Measurements from ENCODE around the gene ABHD11.
"Not testable (repeated sequence)": the region's sequence is repeated elsewhere in the genome, so short reads cannot be mapped to it uniquely, and the experiment has no call there.

ABHD11 gene, protein sequence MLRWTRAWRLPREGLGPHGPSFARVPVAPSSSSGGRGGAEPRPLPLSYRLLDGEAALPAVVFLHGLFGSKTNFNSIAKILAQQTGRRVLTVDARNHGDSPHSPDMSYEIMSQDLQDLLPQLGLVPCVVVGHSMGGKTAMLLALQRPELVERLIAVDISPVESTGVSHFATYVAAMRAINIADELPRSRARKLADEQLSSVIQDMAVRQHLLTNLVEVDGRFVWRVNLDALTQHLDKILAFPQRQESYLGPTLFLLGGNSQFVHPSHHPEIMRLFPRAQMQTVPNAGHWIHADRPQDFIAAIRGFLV

DNA sequence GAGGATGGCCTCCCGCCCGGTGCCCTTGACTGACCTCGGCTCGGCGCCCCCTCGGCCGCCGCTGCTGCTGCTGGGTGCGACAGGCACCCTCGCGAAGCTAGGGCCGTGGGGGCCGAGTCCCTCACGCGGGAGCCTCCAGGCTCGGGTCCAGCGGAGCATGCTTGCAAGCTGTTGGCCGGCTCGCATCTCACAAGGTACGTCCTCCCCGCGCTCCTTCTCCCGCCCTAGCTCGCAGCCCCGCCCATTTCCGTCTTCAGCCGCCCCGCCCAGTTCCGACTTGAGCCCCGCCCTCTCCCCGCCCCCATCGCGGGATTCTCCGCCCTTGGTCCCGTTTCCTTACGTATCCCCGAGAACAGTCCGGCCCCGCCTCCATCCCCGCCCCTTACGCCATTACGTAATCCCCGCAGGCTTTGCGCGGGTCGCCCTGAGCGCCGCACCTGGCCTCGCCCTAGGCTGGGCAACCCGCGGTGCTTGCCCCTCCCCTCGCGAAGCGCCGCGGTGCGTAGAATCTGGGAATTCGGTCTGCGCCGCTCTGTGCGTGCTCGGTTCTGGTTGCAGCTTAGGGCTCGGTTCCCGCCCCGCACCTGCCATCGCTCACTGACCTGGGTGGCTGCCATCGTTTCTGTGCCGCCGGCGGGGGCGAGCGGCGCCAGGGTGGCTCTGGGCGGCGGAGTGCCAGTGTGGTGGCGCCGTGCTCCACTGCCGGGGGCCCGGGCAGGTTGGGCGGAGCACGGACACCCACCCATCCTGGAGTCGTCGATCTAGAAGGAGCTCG, at the start of gene ABHD11:
Gene ABHD11 (minus strand): TSS at position 191 of the 775 bp plus-strand sequence. CDS start 32 bp downstream, at position 159.
- DNase-seq, result peak; percentile 89

DNA sequence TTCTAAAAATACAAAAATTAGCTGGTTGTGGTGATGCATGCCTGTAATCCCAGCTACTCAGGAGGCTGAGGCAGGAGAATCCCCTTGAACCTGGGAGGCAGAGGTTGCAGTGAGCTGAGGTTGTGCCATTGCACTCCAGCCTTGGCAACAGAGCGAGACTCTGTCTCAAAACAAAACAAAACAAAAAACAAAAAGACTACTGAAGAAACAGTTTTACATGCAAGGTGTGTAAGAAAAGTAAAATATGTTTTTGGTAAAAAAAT, 49.1 kb upstream of the ABHD11 start:
- DNase-seq, result not testable (repeated sequence)

DNA sequence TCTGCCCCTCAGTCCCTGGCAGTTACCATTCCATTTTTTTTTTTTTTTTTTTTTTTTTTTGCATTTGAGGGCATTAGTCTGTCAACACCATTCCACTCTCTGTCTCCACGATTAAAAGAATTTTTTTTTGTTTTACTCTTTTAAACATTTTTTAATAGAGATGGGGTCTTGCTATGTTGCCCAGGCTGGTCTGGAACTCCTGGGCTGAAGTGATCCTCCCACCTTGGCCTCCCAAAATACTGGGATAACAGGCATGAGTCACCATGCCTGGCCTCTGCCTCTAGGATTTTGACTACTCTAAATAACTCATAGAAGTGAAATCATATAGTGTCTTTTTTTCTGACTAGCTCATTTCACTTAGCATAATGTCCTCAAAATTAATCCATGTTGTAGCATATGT, 48.0 kb upstream of the ABHD11 start:
- no peak for DNase-seq

DNA sequence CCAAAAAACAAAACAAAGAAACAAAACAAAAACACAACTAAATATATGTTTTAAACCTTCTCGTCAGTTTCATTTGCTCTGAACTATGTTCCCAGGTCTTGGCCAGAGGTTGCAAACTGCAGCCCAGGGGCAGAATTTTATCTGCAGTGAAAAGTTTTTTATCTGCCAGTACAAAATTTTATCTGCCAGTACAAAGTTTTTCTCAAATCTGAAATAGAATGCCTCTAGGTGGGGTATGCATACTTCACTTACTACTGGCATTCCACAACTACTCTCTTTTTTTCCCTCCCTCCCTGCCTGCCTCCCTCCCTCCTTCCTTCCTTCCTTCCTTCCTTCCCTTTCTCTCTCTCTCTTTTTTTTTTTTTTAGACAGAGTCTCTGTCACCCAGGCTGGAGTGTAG, 40.9 kb upstream of the ABHD11 start:
- no peak for DNase-seq

DNA sequence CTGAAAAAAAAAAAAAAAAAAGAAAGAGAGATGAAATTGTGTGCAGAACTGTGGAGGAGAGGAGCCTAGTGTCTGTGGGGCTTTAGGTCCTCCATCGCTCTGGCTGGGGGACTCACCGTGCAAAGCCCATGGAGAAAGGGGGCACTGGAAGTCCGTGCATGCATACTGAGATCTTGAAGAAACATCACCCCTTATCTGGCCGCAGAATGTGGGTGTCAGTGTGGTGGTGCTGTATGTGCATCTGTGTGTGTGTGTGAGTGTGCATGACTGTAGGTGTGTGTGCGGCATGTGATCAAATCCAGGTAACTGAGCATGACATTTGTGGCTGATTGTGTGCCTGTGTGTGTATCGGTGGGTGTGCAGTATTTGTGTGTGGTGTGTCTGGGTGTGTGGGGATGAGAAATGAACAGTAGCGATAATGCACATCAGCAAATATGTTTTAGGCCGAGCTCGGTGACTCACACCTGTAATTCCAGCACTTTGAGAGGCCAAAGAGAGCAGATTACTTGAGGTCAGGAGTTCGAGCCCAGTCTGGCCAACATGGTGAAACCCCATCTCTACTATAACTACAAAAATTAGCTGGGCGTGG, 40.3 kb upstream of the ABHD11 start:
- DNase-seq, result no peak

DNA sequence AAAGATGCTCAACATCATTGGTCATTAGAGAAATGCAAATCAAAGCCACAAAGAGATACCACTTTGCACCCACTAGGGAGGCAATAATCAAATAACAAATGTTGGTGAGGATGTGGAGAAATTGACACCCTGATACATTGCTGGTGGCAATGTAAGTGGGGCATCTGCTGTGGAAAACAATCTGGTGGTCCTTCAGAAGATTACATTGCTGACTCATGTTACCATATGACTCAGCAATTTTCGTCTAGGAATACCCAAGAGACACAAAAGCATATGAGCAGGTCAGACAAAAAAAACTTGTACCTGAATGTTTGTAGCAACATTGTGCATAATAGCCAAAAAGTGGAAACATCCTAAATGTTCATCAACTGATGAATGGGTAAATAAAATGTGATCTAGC, 36.3 kb upstream of the ABHD11 start:
- DNase-seq, result no peak

DNA sequence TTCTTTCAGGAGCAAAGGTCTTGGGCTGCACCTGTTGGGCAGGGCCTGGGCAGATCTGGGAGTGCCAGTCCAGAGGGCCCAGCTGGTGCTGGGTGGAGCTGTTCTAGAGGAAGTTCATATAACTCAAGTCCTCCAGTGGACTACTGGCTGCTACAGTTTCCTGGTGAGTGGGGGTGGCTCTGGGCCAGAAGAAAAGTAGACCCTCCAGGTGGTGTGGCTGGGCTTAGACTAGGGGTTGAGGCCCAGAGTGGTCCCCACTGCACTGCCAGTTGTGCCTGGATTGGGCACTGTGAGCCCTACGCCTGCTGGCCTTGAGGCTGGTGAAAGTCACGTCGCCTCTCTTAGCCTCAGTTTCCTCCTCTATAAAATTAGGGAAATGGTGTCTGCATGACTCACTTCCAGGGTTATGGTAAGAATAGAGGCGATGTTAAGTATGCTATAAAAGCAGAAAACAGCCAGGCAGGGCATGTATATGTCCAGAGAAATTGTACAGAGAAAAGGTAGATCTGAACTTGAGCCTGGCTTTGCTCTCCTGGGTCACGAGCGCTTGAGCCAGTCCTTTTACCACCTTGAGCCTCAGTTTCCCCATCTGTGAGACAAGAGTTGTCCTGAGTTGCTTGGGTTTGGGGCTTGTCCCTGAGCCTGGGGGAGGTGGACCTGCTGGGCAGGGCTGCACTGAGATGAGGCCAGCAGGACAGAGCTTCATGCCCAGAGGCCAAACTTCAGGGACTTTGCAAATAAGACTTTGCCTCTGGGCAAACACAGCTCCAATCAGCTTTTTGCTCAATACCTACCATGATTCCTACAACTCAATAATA, 35.3 kb upstream of the ABHD11 start:
- no peak for DNase-seq

DNA sequence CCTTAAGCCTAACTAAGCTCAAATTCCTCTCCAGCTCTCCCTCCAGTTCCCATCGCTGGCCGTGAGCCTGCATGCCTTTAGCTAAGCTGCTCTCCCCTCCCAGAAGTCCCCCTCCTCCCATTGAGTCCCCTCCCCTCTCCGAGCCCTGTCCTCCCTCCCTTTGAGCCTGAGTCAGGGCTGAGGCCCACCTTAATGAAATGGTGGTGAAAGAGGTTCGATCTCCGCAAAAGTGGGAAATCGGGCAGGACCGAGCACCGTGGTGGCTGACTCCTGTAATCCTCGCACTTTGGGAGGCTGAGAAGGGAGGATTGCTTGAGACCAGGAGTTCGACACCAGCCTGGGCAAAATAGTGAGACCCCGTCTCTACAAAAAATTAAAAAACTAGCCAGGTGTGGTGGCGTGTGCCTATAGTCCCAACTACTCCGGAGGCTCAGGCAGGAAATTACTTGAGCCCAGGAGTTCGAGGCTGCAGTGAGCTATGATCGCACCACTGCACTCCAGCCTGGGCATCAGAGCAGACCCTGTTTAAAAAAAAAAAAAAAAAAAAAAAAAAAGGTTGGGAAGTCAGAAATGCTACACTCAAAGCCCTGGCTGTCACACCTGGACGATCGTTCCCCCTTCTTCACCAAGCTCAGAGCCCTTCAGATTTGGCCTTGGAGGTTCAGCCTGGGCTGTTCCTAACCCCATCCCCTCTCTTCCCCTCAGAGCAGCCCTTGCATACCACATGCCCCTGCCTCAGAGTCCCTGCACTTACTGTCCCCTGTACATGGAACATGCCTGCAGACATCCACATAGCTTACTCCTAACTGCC, 32.5 kb upstream of the ABHD11 start:
- DNase-seq, result no peak

DNA sequence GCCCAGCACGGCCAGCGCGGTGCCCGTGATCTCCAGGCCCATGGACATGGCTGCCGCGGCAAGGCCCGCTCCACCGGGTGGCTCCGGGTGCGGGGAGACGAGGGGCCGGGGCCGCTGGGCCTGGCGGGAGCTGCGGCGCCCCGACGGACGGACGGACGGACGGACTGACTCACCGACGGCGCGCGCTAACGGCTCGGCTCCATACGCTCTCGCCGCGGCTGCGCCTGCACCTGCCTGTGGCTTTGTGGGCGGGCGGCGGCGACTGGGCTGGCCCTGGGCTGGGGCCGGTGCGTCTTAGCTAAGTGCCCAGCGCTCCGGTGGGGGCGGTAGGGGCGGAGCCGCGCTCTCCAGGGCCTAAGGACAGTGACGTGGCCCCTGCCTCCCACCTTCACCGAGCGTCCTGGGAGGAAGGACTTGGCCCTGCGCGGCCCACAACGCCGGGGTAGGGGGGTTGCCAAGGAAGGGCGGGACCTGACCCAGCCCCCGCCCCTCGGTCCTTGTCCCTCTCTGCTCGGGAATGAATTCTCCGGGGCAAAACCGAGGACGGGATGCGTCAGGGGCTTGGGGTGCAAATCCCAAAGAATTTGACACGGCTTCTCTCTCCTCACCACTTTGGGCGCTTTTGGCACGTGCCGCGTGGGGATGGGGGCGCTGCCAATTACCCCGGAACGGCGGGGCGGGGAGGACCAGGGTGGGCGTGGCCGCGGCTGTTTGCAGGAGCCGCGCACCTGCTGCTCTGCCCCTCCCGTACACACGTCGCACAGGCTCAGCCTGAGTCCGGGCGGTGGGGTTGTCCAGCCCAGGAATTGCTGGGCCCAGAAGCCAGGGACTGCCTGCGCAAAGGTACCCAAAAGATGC, 31.6 kb upstream of the ABHD11 start, which contains the start of gene CLDN3:
Gene CLDN3 (minus strand): TSS at position 269 of the 858 bp plus-strand sequence. CDS start 221 bp downstream, at position 48.
- DNase-seq, result peak; percentile 90

DNA sequence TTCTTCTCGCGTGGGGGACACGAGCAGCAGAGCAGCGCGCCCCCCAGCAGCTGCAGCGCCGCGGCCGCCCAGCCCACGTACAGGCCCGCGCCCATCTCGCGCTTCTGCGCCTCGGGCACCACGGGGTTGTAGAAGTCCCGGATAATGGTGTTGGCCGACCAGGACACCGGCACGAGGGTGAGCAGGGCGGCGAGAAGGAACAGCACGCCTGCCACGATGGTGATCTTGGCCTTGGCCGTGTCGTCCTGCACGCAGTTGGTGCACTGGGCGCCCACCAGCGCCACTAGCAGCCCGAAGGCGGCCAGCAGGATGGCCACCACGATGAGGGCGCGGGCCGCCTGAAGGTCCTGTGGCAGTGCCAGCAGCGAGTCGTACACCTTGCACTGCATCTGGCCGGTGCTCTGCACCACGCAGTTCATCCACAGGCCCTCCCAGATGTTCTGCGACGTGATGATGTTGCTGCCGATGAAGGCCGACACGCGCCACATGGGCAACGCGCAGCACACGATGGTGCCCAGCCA, 30.9 kb upstream of the ABHD11 start:
- no peak for DNase-seq

DNA sequence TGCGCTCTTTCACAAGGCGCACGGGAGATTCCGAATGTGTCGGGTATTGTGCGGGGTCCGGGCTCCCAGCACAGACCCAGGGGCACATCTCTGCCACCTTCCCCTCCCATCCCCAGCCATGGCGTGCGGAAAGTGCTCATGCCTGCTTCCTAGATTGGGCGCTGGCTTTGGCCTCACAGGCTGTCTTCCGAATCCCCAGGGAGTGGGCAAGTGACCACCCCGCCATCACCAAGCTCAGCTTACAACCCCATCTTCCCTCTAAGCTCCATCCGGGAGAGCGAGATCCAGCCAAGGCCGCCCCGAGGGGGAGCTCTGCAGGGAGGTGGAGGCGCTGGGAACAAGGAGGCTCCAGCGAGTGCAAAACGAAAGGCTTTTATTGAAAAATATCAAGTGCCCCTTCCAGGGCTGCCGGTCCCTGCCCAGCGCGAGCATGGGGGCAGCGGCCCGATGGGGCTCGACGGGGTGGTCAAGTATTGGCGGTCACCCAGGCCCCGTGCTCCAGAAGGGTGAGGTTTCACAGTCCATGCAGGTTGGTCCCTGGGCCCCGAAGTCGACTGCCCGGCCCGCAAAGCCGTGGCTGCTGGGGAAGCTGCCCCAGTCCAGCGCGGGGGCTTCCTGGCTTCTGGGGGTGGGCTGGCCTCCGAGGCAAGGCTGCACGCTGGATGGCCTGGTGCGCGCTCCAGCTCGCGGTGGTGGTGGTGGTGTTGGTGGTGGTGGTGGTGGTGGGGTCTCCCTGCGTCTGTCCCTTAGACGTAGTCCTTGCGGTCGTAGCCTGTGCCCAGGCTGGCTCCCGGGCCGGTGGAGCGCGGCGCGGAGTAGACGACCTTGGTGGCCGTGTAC, 30.3 kb upstream of the ABHD11 start:
- no peak for DNase-seq

DNA sequence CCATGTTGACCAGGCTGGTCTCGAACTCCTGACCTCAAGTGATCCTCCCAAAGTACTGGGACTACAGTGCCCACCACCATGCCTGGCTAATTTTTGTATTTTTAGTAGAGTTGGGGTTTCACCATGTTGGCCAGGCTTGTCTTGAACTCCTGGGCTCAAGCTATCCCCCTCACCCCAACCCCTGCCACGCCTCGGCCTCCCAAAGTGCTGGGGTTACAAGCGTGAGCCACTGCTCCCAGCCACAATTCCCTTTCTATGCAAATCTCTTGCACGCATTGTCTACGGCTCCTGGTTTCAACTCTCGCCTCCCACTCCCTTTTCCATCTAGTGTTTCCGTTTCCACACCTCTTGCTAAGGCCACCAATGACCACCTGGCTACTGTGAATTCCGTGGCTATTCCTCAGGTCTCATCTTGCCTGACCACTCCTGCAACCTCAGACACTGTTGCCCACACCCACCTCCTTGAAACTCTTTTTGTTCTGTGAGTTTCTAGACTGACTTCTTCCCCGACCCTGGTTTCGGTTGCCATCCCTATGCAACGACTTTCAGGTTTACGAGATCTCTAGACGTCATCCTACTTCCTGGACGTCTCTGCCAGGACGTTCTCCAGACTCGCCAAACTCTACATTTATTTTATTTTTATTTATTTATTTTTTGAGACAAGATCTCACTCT, 28.1 kb upstream of the ABHD11 start:
- DNase-seq, result no peak

DNA sequence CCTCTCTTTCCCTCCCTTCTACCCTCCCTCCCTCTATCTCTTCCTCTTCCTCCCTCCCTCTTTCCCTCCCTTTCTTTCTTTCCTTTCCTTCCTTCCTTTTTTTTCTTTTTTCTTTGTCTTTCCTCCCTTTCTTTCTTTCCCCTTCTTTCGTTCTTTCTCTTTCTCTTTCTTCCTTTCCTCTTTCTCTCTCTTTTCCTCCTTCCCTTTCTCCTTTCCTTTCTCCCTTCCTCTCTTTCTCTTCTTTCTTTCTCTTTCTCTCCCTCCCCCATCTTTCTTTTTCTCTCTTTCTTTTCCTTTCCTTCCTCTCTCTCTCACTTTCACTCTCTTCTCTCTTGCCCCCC, 24.0 kb upstream of the ABHD11 start:
- no peak for DNase-seq

DNA sequence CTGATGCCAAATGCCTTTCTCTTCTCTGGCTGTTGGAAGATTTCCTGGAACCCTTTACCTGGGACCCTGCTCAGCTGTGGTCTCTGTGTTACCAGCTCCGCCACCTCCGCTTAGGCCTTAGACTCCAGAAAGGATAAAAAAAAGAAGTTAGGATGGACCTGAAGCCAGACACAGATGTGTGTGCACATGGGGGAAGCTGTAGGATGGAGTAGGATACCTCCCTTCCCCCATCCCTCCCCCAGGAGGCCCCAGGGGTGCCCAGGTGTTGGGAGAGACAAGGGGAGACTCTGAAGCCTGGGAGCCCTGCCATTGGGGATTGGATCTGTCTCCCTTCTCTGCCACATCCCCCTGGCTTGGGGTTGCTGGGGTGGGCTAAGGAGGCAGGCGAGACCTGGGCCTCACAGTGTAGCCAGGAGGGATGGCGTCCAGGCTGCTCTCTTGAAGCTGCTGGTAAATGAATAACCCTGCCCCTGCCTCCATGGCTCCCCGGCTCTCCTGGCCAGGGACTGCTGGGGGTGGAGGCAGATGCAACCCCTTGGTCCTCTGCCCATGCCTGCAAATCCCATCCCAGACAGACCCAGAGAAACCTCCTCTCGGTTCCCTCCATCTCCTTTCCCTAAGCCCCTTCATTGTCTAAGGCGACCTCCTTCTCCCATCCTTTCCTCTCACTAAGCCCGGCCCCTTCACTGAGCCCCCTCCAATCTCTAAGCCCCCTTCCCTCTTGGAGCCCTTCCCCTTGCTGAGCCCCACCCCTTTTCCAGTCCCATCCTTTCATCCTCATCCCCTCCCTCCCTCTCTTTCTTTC, 23.5 kb upstream of the ABHD11 start:
- DNase-seq, result no peak

DNA sequence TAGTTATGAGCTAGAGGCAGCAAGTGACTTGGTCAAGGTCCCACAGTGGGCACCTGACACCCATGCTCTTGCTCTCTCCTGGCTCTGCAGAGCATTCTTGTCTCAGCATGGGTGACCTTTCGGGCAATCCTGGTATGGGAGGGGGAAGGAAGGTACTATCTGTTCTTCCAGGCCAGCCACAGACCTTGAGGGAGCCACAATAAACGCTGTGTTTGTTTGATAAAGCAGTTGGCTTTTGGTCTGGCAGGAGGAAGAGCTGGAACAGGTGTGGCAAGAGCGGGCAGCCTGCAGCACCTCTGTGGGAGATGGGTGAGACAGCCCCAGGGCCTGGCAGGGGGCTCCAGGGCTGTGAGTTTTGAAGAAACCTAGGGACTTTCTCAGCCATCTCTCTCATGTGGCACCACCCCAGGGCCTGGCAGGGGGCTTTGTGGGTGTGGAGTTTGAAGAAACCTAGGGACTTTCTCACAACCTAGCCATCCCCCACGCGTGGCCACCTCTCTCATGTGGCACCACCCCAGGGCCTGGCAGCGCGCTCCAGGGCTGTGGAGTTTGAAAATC, 20.1 kb upstream of the ABHD11 start:
- no peak for DNase-seq

DNA sequence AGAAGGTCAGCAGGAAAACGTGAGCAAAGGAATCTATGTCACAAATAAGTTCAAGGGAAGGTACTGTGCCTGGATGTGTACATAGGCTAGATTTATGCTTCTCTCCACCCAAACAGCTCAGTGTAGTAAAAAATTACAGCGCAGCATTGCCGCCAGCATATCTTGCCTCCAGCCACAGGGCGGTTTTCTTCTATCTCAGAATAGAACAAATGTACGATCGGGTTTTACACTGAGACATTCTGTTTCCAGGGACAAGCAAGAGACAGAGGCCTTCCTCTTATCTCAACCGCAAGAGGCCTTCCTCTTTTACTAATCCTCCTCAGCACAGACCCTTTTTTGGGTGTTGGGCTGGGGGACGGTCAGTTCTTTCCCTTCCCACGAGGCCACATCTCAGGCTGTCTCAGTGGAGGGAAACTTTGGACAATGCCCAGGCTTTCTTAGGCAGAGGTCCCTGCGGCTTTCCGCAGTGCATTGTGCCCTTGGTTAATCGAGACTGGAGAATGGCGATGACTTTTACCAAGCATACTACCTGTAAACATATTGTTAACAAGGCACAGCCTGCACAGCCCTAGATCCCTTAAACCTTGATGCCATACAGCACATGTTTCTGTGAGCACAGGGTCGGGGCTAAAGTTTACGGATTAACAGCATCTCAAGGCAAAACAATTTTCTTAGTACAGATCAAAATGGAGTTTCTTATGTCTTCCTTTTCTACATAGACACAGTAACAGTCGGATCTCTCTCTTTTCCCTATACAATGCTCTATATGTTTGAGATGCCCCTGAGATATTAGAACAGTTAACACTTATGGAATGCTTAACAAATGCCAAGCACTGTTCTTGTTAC, 11.6 kb upstream of the ABHD11 start:
- DNase-seq, result no peak

DNA sequence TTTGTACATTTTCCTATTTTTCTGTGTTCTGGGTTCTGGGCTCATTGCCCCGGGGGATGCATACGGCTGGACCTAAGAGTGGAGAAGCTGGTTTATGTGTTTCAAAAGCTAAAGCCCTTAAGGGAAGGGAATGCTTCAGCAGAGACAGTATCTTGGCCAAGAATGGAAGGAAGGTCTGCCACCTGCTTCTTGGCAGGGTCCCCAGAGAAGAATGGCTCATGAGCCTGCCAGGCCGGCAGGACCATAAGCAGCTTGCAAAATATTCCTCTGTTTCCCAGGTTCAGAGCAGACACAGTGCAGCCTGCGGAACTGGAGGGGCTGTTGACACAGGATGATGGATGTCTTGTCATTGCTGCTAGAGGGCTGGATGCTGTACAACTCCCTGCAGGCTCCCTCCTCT, 7.8 kb upstream of the ABHD11 start:
- DNase-seq, result no peak

All from NCI-H187 treated with DMSO at 0.1 percent for 48 hours (cell line).